Kidney (tissue), 14 donors: ENCODE data around the gene DLST. TPM values are rescaled to one million over a fixed set of nuclear protein-coding genes. Genes with fewer than 3 reads are reported as not detected.
A peak's percentile ranks its signal among the peaks of the same experiment; 100 is the strongest.

Experiments
- DNase-seq, 5 donors: peaks; one replicate each; pipeline ENCODE4 v3.0.0-alpha.2; 2013 to 2020
- FAIRE-seq: peaks from 2 replicates; lab custom pipeline; 2012; peaks lifted over from hg19 to GRCh38; lab: Jason Lieb, UNC
- H3K27ac ChIP-seq, 2 donors: one replicate each; pipeline ENCODE4 v1.7.0; 2013; ENCODE audit warnings: low read depth in 2 of 2, low read length in 2 of 2, inconsistent platforms in 1 of 2
- H3K27me3 ChIP-seq: one replicate; pipeline ENCODE4 v1.7.1; 2013; ENCODE audit warnings: low read length, inconsistent platforms; ENCODE audit not compliant: control insufficient read depth, insufficient read depth
- H3K36me3 ChIP-seq, 3 donors: one replicate each; pipeline versions ENCODE4 v1.7.0 to v1.7.1; 2013; ENCODE audit warnings: low read length in 3 of 3, control low read depth in 1 of 3, inconsistent platforms in 1 of 3; ENCODE audit not compliant: insufficient read depth in 3 of 3, control insufficient read depth in 2 of 3
- H3K4me1 ChIP-seq, 3 donors: one replicate each; pipeline versions ENCODE4 v1.7.0 to v1.7.1; 2013; ENCODE audit warnings: low read length in 3 of 3, inconsistent platforms in 1 of 3, low read depth in 1 of 3; ENCODE audit not compliant: control insufficient read depth in 2 of 3, insufficient read depth in 2 of 3
- H3K4me3 ChIP-seq, 3 donors: one replicate each; pipeline versions ENCODE4 v1.7.0 to v1.8.1; 2013; ENCODE audit warnings: low read length in 3 of 3, control low read depth in 1 of 3, inconsistent platforms in 1 of 3
- H3K9ac ChIP-seq, 3 donors: one replicate each; pipeline versions ENCODE4 v1.7.0 to v1.7.1; 2013; ENCODE audit warnings: low read length in 3 of 3, control low read depth in 1 of 3, inconsistent platforms in 1 of 3
- H3K9me3 ChIP-seq, 3 donors: one replicate each; pipeline versions ENCODE4 v1.7.0 to v1.7.1; 2013; ENCODE audit warnings: low read length in 3 of 3, control low read depth in 1 of 3, inconsistent platforms in 1 of 3; ENCODE audit not compliant: control insufficient read depth in 2 of 3, insufficient read depth in 1 of 3
- intact Hi-C: fragments of 100-400 bp; cut with DNase I; formaldehyde crosslinking; loops from one replicate; pipeline ENCODE4 v1.11.1; 2022
- polyA plus RNA-seq: library from polyadenylated mRNA; stranded (reverse); fragments of 350-450 nt; fragmentation: Illumina TruSeq; extraction: RNeasy Lipid Tissue Mini Kit (QIAGEN cat#74804); gene quantifications from one replicate; pipeline ENCODE4 v1.2.3, GENCODE V29; 2014; ENCODE audit warnings: low read depth, low replicate concordance; ENCODE audit not compliant: insufficient read depth
- total RNA-seq: library from RNA; stranded (reverse); fragmentation: NEBNext Ultra II Directional; extraction: Animal tissue kit (Norgen Biotek cat#: 25700); gene quantifications from one replicate; pipeline ENCODE4 v1.2.1, GENCODE V29; 2021
- TF ChIP-seq, protein P1 (sequence below): IDR thresholded peaks from 3 replicates; pipeline ENCODE4 v1.5.1; 2012; ENCODE audit warnings: mild to moderate bottlenecking, moderate library complexity, borderline replicate concordance; ENCODE audit not compliant: insufficient read depth; ENCODE audit errors: extremely low read depth
- donor health status: control.
- donor health status: control.
- donor health status: control.
- donor health status: control.
- donor health status: control.
- donor health status: DM: yes; HTN: yes; CAD: no.
- donor health status: Normal renal cell carcinoma (clear cell type).

DLST gene
- total and polyA plus RNA-seq, 2 donors from 2014 or later, result 98.6 to 112 TPM

DNA sequence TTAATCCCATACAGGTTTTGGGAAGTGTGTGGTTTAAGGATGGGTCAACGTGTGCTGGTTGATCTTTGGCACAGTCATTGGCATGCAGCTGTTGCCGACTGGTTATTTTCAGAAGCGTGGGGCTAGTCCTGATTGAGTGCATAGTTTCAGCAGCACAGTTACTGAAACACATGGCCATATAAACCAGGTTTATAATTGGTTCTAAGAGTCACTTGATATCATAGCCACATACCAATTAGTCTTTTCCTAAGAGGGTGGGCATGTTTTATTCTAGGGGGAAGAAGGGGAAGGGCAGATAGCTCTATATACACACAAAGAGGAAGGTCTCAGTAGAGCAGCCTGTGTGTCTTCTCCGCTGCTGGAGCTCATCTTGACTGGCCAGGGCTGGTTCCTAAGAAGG is 52.3 kb downstream of the DLST start:
- Histone ChIP-seq H3K4me3 (no peak overlapping the region), H3K27ac (no peak overlapping the region), H3K4me1 (no peaks in the 10 kb centered on the region), H3K27me3 (no peaks in the 10 kb centered on the region), H3K9ac (no peak overlapping the region), H3K36me3 (no peaks in the 10 kb centered on the region), H3K9me3 (no peaks in the 10 kb centered on the region)
- DNase-seq, result no peak
- no peak for FAIRE-seq
- intact Hi-C loops, result no loop called here
- TF ChIP-seq, protein P1, sequence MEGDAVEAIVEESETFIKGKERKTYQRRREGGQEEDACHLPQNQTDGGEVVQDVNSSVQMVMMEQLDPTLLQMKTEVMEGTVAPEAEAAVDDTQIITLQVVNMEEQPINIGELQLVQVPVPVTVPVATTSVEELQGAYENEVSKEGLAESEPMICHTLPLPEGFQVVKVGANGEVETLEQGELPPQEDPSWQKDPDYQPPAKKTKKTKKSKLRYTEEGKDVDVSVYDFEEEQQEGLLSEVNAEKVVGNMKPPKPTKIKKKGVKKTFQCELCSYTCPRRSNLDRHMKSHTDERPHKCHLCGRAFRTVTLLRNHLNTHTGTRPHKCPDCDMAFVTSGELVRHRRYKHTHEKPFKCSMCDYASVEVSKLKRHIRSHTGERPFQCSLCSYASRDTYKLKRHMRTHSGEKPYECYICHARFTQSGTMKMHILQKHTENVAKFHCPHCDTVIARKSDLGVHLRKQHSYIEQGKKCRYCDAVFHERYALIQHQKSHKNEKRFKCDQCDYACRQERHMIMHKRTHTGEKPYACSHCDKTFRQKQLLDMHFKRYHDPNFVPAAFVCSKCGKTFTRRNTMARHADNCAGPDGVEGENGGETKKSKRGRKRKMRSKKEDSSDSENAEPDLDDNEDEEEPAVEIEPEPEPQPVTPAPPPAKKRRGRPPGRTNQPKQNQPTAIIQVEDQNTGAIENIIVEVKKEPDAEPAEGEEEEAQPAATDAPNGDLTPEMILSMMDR, result no peak

DNA sequence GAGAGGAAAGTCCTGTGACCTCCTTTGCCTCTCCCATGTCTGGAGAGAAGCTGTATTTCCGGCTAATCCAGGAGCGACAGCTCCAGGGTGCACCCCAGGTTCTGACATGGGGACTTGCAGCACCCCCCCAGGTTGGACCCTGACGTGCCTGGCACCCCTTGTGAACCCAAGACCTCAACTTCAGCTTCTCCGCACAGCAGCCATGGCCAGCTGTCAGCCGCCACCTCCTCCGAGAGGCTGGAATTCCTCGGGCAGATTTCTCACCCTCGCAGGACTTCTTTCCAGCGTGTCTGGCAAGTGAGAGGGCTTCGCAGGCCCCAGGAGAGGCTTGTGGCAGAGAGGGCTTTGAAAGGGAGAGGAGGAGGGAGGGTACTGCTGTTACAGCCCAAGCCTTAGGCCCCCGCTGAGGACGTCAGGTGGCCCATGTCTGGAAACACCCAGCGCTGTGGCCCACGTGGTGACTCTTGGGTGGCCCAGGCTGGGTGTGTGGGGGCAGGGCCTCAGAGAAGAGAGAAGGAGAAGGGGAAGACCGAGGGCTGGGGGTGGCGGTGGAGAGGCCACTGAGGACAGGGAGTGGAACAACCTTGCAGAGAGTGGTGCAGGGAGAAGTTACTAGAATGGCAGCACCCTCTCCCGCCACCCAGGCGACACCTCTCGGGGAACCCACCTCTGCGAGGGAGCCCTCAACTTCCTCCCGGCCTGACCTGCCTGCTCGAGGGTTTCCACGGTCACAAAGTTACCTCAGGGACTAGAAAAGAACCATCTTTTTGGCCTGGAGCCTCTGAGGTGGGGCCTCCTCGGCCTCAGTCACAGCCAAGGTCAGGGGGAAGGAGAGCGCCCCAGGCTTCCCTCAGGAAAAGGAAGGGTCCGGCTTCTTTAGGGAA is 53.0 kb downstream of the DLST start:
- intact Hi-C loops, result no loop called here
- H3K27me3 ChIP-seq, result no peaks in the 10 kb centered on the region
- H3K36me3 ChIP-seq, result no peaks in the 10 kb centered on the region
- H3K9me3 ChIP-seq, result no peaks in the 10 kb centered on the region
- TF ChIP-seq, protein P1, result no peak
- H3K4me3 ChIP-seq, result no peak overlapping the region
- H3K9ac ChIP-seq, result no peak overlapping the region
- peak in 2 of 5 donors; percentile 61 to 73 for DNase-seq
- no peak for FAIRE-seq
- no peak overlapping the region for H3K27ac ChIP-seq
- peaks cover 0 to 4% (median 0%) of the 10 kb centered on the region in 3 donors for H3K4me1 ChIP-seq

DNA sequence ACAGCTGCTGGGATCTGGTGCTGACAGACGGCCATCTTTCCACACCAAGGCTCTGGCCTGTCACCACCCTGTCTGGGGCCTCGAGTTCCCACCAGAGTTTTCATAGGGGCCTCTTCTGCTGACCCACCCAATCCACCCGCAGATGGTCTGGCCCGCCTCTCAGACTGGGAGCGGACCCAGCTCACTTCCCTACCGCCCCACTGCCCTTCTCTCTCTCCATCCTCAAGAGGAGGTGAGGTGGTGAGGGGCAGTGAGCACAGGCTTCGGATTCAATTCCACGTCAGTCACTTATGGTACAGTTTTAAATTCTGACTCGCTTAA is 53.6 kb downstream of the DLST start:
- H3K36me3 ChIP-seq, result no peaks in the 10 kb centered on the region
- TF ChIP-seq, protein P1, result no peak
- no peak overlapping the region for H3K4me3 ChIP-seq
- intact Hi-C loops, result no loop called here
- no peaks in the 10 kb centered on the region for H3K9me3 ChIP-seq
- DNase-seq (peak in 1 of 5 donors; percentile 43), FAIRE-seq (no peak)
- peaks cover 0 to 4% (median 0%) of the 10 kb centered on the region in 3 donors for H3K4me1 ChIP-seq
- H3K27ac ChIP-seq, result no peak overlapping the region
- H3K27me3 ChIP-seq, result no peaks in the 10 kb centered on the region
- H3K9ac ChIP-seq, result no peak overlapping the region
